SK-N-MC (cell line): Measurements from ENCODE around the gene GPR132.

ENCODE experiments used
- EZH2 ChIP-seq: fragments of 200-600 bp; sonication (generic); IDR thresholded peaks from one replicate; pipeline ENCODE4 v1.6.1; 2017; ENCODE audit warnings: antibody characterized with exemption
- POLR2AphosphoS5 ChIP-seq: IDR thresholded peaks from 2 replicates; pipeline ENCODE4 v1.6.1; 2012; ENCODE audit warnings: mild to moderate bottlenecking, low read depth, low read length, borderline replicate concordance

DNA sequence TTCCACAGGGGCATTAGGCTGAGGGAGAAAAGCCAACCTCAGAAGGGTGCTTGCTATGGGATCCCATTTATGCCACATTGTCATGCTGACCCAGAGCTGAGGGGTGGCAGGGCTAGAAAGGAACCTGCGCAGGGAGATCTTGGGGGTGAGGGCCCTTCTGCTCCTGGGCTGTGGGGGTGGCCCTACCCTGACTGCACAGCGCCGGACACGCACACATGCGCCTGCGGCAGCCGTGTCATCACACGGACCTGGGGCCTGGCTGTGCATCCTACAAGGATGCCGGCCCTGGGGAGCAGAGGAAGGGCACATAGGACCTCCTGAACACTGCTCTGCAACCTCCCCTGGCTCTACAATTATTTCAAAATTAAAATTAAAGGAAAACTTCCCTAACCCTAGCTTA, 51.2 kb downstream of the GPR132 start:
- no peak for TF ChIP-seq POLR2AphosphoS5
- no peak for TF ChIP-seq EZH2
